SK-N-SH (cell line): ENCODE results near the gene CCDC24. TPM values are rescaled to one million over a fixed set of nuclear protein-coding genes. Genes with fewer than 3 reads are reported as not detected.

Experiments
- CTCF ChIA-PET: fragments of 300-600, 350-600 bp; formaldehyde crosslinking; extraction: SDS; loops from one replicate; lab custom pipeline; 2021; lab: Yijun Ruan, JAX
- POLR2A ChIA-PET: fragments of 350-600 bp; sonication (Branson Sonifier 250); formaldehyde crosslinking; extraction: SDS; loops from one replicate; lab custom pipeline; 2020; ENCODE audit warnings: antibody characterized with exemption, inconsistent platforms; lab: Yijun Ruan, JAX
- DNase-seq: peaks from one replicate; pipeline ENCODE4 v3.0.0; 2012
- H2AFZ ChIP-seq: fragments of 200-600 bp; sonication (generic); 2 replicates; pipeline ENCODE4 v1.8.1; 2016; ENCODE audit warnings: antibody characterized with exemption, mild to moderate bottlenecking, low read depth
- H3F3A ChIP-seq: fragments of 200-600 bp; sonication (generic); replicated peaks from 2 replicates; pipeline ENCODE3; 2016; ENCODE audit warnings: antibody characterized with exemption, mild to moderate bottlenecking; ENCODE audit not compliant: insufficient read depth
- H3K27ac ChIP-seq, 2 experiments: fragments of 200-500 bp in 1 of 2; fragments of 200-600 bp in 1 of 2; sonication (Bioruptor generic) in 1 of 2; sonication (generic), shearing (Covaris generic) in 1 of 2; 2 replicates each; pipeline versions ENCODE4 v1.5.1 to v1.6.1; 2014 to 2016; ENCODE audit warnings: low read depth in 2 of 2, inconsistent platforms in 1 of 2, low read length in 1 of 2, mild to moderate bottlenecking in 1 of 2, mixed read lengths in 1 of 2
- H3K27me3 ChIP-seq: fragments of 200-600 bp; sonication (generic), shearing (Covaris generic); 2 replicates; pipeline ENCODE4 v1.6.1; 2016; ENCODE audit warnings: mixed run types; ENCODE audit not compliant: insufficient read depth
- H3K36me3 ChIP-seq, 2 experiments: fragments of 200-500 bp in 1 of 2; fragments of 200-600 bp in 1 of 2; sonication (Bioruptor generic) in 1 of 2; sonication (generic) in 1 of 2; replicated peaks in 1 of 2; 2 replicates each; pipeline versions ENCODE3 to v1.5.1; 2014 to 2016; ENCODE audit warnings: low read length in 1 of 2, mild to moderate bottlenecking in 1 of 2; ENCODE audit not compliant: insufficient read depth in 2 of 2, control insufficient read depth in 1 of 2
- H3K4me1 ChIP-seq, 2 experiments: fragments of 200-500 bp in 1 of 2; fragments of 200-600 bp in 1 of 2; sonication (Bioruptor generic) in 1 of 2; sonication (generic), shearing (Covaris generic) in 1 of 2; 2 replicates each; pipeline versions ENCODE4 v1.5.1 to v1.6.1; 2014 to 2016; ENCODE audit warnings: low read depth in 1 of 2, low read length in 1 of 2, mixed run types in 1 of 2; ENCODE audit not compliant: insufficient read depth in 2 of 2, control insufficient read depth in 1 of 2
- H3K4me2 ChIP-seq: fragments of 200-600 bp; sonication (generic), shearing (Covaris generic); 2 replicates; pipeline ENCODE4 v1.6.1; 2017; ENCODE audit warnings: mixed run types
- H3K4me3 ChIP-seq, 2 experiments: fragments of 200-500 bp in 1 of 2; fragments of 200-600 bp in 1 of 2; sonication (Bioruptor generic) in 1 of 2; sonication (generic), shearing (Covaris generic) in 1 of 2; 2 replicates each; pipeline versions ENCODE4 v1.5.1 to v1.8.1; 2014 to 2016; ENCODE audit warnings: low read depth in 2 of 2, inconsistent platforms in 1 of 2, low read length in 1 of 2, mild to moderate bottlenecking in 1 of 2, mixed read lengths in 1 of 2, moderate library complexity in 1 of 2
- H3K79me2 ChIP-seq: fragments of 200-600 bp; sonication (generic); 2 replicates; pipeline ENCODE4 v1.8.1; 2017; ENCODE audit warnings: mild to moderate bottlenecking; ENCODE audit not compliant: insufficient read depth
- H3K9ac ChIP-seq: fragments of 200-600 bp; sonication (generic); 2 replicates; pipeline ENCODE4 v1.6.1; 2017; ENCODE audit warnings: mixed run types
- H3K9me2 ChIP-seq: fragments of 200-600 bp; sonication (generic); 2 replicates; pipeline ENCODE4 v1.6.1; 2017; ENCODE audit warnings: mixed run types
- H3K9me3 ChIP-seq: fragments of 200-600 bp; sonication (generic); 2 replicates; pipeline ENCODE4 v1.6.1; 2017; ENCODE audit warnings: mixed run types, mild to moderate bottlenecking, moderate library complexity
- H4K20me1 ChIP-seq: fragments of 200-600 bp; sonication (generic); 2 replicates; pipeline ENCODE4 v1.6.1; 2017; ENCODE audit warnings: mild to moderate bottlenecking, mixed run types; ENCODE audit not compliant: insufficient read depth
- CHD2 ChIP-seq: fragments of 150-350 bp; IDR thresholded peaks from 2 replicates; pipeline ENCODE4 v1.6.1; 2018; ENCODE audit warnings: low read length; ENCODE audit not compliant: partially characterized antibody
- ELF1 ChIP-seq: IDR thresholded peaks from 2 replicates; pipeline ENCODE4 v1.4.0; 2012
- FOSL2 ChIP-seq: IDR thresholded peaks from 2 replicates; pipeline ENCODE4 v1.4.0; 2012; ENCODE audit warnings: low read depth, mild to moderate bottlenecking, moderate library complexity, borderline replicate concordance
- GATA2 ChIP-seq: sonication (generic); formaldehyde crosslinking; IDR thresholded peaks from 2 replicates; pipeline ENCODE4 v1.5.0; 2020; ENCODE audit warnings: mild to moderate bottlenecking, missing genetic modification reagents
- JUND ChIP-seq: IDR thresholded peaks from 2 replicates; pipeline ENCODE4 v1.4.0; 2012
- MXI1 ChIP-seq: IDR thresholded peaks from 2 replicates; pipeline ENCODE4 v1.6.1; 2012; ENCODE audit warnings: mild to moderate bottlenecking, low read depth, low read length, improper control_type of control experiment
- NFIC ChIP-seq: IDR thresholded peaks from 2 replicates; pipeline ENCODE4 v1.4.0; 2012; ENCODE audit warnings: borderline replicate concordance
- RXRA ChIP-seq: IDR thresholded peaks from 2 replicates; pipeline ENCODE4 v1.4.0; 2012; ENCODE audit warnings: low read depth, mild to moderate bottlenecking, borderline replicate concordance
- TCF12 ChIP-seq: IDR thresholded peaks from 2 replicates; pipeline ENCODE4 v1.4.0; 2012
- WGBS: methylation state at CpG from one replicate; pipeline ENCODE4 v1.1.6; 2017; ENCODE audit warnings: low lambda C conversion rate; 5-methylcytosine and 5-hydroxymethylcytosine counted together
- polyA plus RNA-seq, 3 experiments: library from polyadenylated mRNA; depleted of rRNA; stranded (reverse); fragments of >200 nt; gene quantifications; 2 replicates each; pipeline ENCODE4 v1.2.3, GENCODE V29; 2012
- TF ChIP-seq, protein P1 (sequence below): IDR thresholded peaks from 2 replicates; pipeline ENCODE4; 2012
- TF ChIP-seq, protein P2 (sequence below): IDR thresholded peaks from 2 replicates; pipeline ENCODE4 v1.6.1; 2012; ENCODE audit warnings: mild to moderate bottlenecking, low read depth, low read length, moderate library complexity
- TF ChIP-seq, protein P3 (sequence below): fragments of 150-350 bp; IDR thresholded peaks from 2 replicates; pipeline ENCODE4 v1.6.1; 2017; ENCODE audit warnings: antibody characterized with exemption, low read length, low read depth, borderline replicate concordance
- TF ChIP-seq, protein P4 (sequence below): IDR thresholded peaks from 2 replicates; pipeline ENCODE4 v1.4.0; 2012; ENCODE audit warnings: low read depth, borderline replicate concordance
- TF ChIP-seq, protein P5 (sequence below): fragments of 200-600 bp; sonication (generic); IDR thresholded peaks from 2 replicates; pipeline ENCODE4 v1.6.1; 2017; ENCODE audit warnings: antibody characterized with exemption, mild to moderate bottlenecking, moderate library complexity

The CCDC24 gene
- polyA plus RNA-seq, 1 of the 3 experiments (the other 2 are of a cell fraction): 7.5 TPM

DNA sequence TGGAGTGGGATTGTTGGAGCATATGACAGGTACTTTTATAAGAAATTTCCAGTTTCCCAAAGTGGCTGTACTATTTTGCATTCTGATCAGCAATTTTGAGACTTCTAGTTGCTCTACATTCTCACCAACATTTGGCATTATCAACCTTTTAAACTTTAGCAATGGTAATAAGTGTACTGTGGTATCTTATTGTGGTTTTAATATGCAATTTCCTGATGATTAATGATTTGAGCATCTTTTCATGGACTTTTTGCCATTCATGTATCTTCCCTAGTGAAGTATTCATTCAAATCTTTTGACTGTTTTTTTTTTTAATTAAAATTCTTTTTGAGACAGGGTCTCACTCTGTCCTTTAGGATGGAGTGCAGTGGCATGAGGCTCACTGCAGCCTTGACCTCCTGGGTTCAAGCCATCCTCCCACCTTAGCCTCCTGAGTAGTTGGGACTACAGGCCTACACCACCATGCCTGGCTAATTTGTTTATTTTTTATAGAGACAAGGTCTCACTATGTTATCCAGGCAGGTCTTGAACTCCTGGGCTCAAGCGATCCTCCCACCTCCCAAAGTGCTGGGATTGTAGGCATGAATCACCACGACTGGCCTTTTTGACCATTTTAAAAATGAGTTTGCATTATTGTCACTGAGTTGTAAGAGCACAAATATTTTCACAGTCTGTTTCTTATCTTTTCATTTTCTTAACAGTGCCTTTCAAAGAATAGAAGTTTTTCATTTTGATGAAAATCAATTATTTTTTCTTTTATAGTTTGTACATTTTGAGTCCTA is 47.7 kb downstream of the CCDC24 start:
- H3K27me3 ChIP-seq: no peaks in the 10 kb centered on the region
- no peak overlapping the region for H3K9ac ChIP-seq
- H3K4me2 ChIP-seq: no peak overlapping the region
- no peaks in the 10 kb centered on the region for H3K79me2 ChIP-seq
- H3K36me3 ChIP-seq: no peaks in the 10 kb centered on the region
- H3F3A ChIP-seq: peaks cover 16% of the 10 kb centered on the region
- H3K9me3 ChIP-seq: no peaks in the 10 kb centered on the region
- ChIA-PET CTCF (interaction anchor here (0.9 to 1.1 kb wide), 2 partner anchors 9 to 33 kb away, joined by 3 read pairs; no protein-coding TSS in a partner anchor), POLR2A (no interaction called here)
- TF ChIP-seq MXI1: no peak
- TF ChIP-seq, protein P1, sequence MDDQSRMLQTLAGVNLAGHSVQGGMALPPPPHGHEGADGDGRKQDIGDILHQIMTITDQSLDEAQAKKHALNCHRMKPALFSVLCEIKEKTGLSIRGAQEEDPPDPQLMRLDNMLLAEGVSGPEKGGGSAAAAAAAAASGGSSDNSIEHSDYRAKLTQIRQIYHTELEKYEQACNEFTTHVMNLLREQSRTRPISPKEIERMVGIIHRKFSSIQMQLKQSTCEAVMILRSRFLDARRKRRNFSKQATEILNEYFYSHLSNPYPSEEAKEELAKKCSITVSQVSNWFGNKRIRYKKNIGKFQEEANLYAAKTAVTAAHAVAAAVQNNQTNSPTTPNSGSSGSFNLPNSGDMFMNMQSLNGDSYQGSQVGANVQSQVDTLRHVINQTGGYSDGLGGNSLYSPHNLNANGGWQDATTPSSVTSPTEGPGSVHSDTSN: 0 out of 2 replicates have a peak, but pooled peaks have one; percentile 9
- 0 out of 2 replicates have a peak, but pooled peaks have one; percentile 9 for TF ChIP-seq TCF12
- no peak for TF ChIP-seq NFIC
- TF ChIP-seq RXRA: no peak
- TF ChIP-seq FOSL2: no peak
- no peak for TF ChIP-seq GATA2
- TF ChIP-seq, protein P2, sequence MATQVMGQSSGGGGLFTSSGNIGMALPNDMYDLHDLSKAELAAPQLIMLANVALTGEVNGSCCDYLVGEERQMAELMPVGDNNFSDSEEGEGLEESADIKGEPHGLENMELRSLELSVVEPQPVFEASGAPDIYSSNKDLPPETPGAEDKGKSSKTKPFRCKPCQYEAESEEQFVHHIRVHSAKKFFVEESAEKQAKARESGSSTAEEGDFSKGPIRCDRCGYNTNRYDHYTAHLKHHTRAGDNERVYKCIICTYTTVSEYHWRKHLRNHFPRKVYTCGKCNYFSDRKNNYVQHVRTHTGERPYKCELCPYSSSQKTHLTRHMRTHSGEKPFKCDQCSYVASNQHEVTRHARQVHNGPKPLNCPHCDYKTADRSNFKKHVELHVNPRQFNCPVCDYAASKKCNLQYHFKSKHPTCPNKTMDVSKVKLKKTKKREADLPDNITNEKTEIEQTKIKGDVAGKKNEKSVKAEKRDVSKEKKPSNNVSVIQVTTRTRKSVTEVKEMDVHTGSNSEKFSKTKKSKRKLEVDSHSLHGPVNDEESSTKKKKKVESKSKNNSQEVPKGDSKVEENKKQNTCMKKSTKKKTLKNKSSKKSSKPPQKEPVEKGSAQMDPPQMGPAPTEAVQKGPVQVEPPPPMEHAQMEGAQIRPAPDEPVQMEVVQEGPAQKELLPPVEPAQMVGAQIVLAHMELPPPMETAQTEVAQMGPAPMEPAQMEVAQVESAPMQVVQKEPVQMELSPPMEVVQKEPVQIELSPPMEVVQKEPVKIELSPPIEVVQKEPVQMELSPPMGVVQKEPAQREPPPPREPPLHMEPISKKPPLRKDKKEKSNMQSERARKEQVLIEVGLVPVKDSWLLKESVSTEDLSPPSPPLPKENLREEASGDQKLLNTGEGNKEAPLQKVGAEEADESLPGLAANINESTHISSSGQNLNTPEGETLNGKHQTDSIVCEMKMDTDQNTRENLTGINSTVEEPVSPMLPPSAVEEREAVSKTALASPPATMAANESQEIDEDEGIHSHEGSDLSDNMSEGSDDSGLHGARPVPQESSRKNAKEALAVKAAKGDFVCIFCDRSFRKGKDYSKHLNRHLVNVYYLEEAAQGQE: no peak
- TF ChIP-seq, protein P3, sequence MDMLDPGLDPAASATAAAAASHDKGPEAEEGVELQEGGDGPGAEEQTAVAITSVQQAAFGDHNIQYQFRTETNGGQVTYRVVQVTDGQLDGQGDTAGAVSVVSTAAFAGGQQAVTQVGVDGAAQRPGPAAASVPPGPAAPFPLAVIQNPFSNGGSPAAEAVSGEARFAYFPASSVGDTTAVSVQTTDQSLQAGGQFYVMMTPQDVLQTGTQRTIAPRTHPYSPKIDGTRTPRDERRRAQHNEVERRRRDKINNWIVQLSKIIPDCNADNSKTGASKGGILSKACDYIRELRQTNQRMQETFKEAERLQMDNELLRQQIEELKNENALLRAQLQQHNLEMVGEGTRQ: no peak
- no peak for TF ChIP-seq JUND
- no peak for TF ChIP-seq CHD2
- no peak for TF ChIP-seq ELF1
- TF ChIP-seq, protein P4, sequence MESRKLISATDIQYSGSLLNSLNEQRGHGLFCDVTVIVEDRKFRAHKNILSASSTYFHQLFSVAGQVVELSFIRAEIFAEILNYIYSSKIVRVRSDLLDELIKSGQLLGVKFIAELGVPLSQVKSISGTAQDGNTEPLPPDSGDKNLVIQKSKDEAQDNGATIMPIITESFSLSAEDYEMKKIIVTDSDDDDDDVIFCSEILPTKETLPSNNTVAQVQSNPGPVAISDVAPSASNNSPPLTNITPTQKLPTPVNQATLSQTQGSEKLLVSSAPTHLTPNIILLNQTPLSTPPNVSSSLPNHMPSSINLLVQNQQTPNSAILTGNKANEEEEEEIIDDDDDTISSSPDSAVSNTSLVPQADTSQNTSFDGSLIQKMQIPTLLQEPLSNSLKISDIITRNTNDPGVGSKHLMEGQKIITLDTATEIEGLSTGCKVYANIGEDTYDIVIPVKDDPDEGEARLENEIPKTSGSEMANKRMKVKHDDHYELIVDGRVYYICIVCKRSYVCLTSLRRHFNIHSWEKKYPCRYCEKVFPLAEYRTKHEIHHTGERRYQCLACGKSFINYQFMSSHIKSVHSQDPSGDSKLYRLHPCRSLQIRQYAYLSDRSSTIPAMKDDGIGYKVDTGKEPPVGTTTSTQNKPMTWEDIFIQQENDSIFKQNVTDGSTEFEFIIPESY: no peak
- TF ChIP-seq, protein P5, sequence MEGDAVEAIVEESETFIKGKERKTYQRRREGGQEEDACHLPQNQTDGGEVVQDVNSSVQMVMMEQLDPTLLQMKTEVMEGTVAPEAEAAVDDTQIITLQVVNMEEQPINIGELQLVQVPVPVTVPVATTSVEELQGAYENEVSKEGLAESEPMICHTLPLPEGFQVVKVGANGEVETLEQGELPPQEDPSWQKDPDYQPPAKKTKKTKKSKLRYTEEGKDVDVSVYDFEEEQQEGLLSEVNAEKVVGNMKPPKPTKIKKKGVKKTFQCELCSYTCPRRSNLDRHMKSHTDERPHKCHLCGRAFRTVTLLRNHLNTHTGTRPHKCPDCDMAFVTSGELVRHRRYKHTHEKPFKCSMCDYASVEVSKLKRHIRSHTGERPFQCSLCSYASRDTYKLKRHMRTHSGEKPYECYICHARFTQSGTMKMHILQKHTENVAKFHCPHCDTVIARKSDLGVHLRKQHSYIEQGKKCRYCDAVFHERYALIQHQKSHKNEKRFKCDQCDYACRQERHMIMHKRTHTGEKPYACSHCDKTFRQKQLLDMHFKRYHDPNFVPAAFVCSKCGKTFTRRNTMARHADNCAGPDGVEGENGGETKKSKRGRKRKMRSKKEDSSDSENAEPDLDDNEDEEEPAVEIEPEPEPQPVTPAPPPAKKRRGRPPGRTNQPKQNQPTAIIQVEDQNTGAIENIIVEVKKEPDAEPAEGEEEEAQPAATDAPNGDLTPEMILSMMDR: no peak
- peaks cover 11 to 23% of the 10 kb centered on the region in 2 experiments; a peak in 2 of 4 replicates for H3K4me1 ChIP-seq
- peak overlapping the region in 1 of 2 experiments; percentile 51; a peak in 2 of 4 replicates for H3K27ac ChIP-seq
- DNase-seq: no peak
- H4K20me1 ChIP-seq: no peaks in the 10 kb centered on the region
- H3K4me3 ChIP-seq: no peak overlapping the region
- WGBS: 51% methylated on average over 2 of the region's 2 CpGs
- no peaks in the 10 kb centered on the region for H3K9me2 ChIP-seq
- no peak overlapping the region for H2AFZ ChIP-seq
